ENCODE results near the gene CFL2.

- TF ChIP-seq YY1 (IDR thresholded peaks at IDR 0.05; ENCODE audit: insufficient read depth, insufficient read length) (no peak), ZNF274 (IDR thresholded peaks at IDR 0.05; ENCODE audit: low read depth, low read length) (no peak), SUZ12 (IDR thresholded peaks at IDR 0.05; ENCODE audit: extremely low read depth, insufficient read depth, insufficient read length) (no peak)
Measured at GRCh38 chr14:34673702-34674101, 40.7 kb downstream of the CFL2 start.

Data from NT2/D1 (cell line).